Activated B cell treated with CpG ODN at 0.5 μM for 24 hours (primary cell): ENCODE results near the gene C6. TPM values are rescaled to one million over a fixed set of nuclear protein-coding genes. Genes with fewer than 3 reads are reported as not detected.

Experiments used
- ATAC-seq: fragments of 200-7000 bp; cut with Tn5 transposase; one replicate; pipeline ENCODE4 v1.10.0; 2021; ENCODE audit warnings: low read depth, mild to moderate bottlenecking, moderate library complexity
- CTCF ChIA-PET: fragments of 350-600 bp; sonication (Branson Sonifier 250); formaldehyde crosslinking; loops from one replicate; lab custom pipeline; 2021; ENCODE audit warnings: antibody characterized with exemption; lab: Charles Lee
- POLR2A ChIA-PET: fragments of 350-600 bp; sonication (Branson Sonifier 250); formaldehyde crosslinking; loops from one replicate; lab custom pipeline; 2021; ENCODE audit warnings: antibody characterized with exemption; lab: Charles Lee
- DNase-seq: peaks from one replicate; pipeline ENCODE4 v3.0.0; 2022
- H3K27ac Mint-ChIP-seq: one replicate; pipeline ENCODE4 v1.8.0; 2020; ENCODE audit warnings: mixed read lengths
- H3K27me3 Mint-ChIP-seq: one replicate; pipeline ENCODE4 v1.8.0; 2021; ENCODE audit warnings: mixed read lengths
- H3K36me3 Mint-ChIP-seq: one replicate; pipeline ENCODE4 v1.8.0; 2021; ENCODE audit warnings: low read depth, mixed read lengths
- H3K4me1 Mint-ChIP-seq: one replicate; pipeline ENCODE4 v1.8.0; 2021; ENCODE audit warnings: mixed read lengths
- H3K4me3 Mint-ChIP-seq: one replicate; pipeline ENCODE4 v1.8.0; 2020; ENCODE audit warnings: mild to moderate bottlenecking, mixed read lengths
- H3K9me3 Mint-ChIP-seq: one replicate; pipeline ENCODE4 v1.8.0; 2020; ENCODE audit warnings: mixed read lengths
- CTCF ChIP-seq: fragments of 200-600 bp; IDR thresholded peaks from one replicate; pipeline ENCODE4 v1.8.0; 2022; ENCODE audit warnings: antibody characterized with exemption, mild to moderate bottlenecking
- intact Hi-C: fragments of 100-400 bp; cut with micrococcal nuclease; formaldehyde crosslinking; loops from one replicate; pipeline ENCODE4 v1.15.1; 2024
- total RNA-seq: library from RNA; stranded (reverse); gene quantifications from 2 replicates; pipeline ENCODE4 v1.2.3, GENCODE V29; 2022

The C6 gene
- total RNA-seq, 1 donor from 2014 or later: not detected

DNA sequence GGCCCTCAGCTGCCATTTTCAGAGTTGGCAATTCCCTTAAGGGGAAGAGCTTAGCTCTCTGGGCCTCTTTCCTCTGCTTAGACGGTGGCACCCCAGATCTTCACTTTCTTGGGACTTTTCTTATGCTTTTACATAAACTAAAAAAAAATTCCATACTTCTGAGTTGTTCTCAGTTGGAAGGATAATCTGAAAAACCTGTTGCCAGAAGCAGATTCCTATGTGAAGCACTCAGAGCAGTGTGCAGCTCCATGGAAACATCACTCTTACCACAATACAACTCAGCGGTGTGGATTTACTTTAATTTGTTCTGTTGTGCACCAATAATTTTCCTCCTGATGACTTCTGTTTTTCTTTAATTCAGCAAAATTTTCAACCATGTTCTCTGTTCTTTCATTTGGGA lies 98.1 kb downstream of the C6 start:
- ChIA-PET CTCF (interaction anchor here (0.6 kb wide), 1 partner anchor 317 kb away, joined by 4 read pairs; the partner anchor contains the start of gene PRKAA1), POLR2A (no interaction called here)
- no peaks in the 10 kb centered on the region for H3K36me3 Mint-ChIP-seq
- intact Hi-C loops: no loop called here
- H3K27me3 Mint-ChIP-seq: no peaks in the 10 kb centered on the region
- DNase-seq (no peak), ATAC-seq (no peak)
- H3K4me3 Mint-ChIP-seq: no peak overlapping the region
- no peak overlapping the region for H3K27ac Mint-ChIP-seq
- no peak for TF ChIP-seq CTCF
- H3K4me1 Mint-ChIP-seq: no peaks in the 10 kb centered on the region
- no peaks in the 10 kb centered on the region for H3K9me3 Mint-ChIP-seq

DNA sequence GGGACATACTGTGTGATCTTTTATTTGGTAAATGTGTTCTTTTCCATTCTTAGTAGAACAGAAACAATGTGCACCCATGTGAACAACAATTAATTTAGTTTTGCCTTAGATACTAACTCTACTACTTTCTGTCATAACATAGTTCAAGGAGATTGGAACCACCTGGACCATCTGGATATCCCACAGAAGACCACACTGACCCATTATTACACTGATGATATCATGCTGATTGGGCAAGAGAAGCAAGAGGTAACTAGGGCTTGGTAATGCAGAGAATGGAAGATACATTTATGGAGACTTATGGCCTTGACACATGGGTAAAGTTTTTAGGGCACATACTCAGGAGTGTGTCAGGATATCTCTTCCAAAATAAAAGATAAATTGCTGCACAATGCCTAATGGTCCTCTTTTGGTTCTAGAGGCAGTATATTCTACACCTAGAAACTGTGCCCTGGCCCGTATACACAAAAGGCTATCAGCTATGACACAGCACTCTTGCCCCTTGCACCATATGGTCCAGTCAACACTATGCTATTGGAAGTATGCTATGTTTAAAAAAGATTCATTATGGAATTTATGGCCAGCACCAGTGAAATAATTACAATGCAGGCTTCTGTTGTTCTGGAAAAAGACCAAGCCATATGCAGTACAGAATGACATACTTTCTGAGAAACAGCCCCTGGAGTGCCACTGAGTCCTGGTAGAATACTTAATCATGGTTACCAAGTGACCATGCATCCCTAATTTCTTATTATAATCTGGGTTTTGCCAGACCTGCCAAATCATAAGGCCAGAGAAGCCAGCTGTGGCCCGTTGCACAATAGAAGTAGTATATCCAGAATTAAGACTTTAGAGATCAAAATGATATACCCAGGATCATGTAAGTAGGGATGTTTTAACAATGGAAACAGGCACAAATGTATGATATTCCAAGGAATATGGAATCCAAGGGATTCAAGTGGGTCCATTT lies 100.6 kb downstream of the C6 start:
- Mint-ChIP-seq H3K27me3 (no peaks in the 10 kb centered on the region), H3K4me1 (no peaks in the 10 kb centered on the region), H3K4me3 (no peak overlapping the region), H3K27ac (no peak overlapping the region), H3K9me3 (no peaks in the 10 kb centered on the region), H3K36me3 (no peaks in the 10 kb centered on the region)
- DNase-seq: no peak
- ChIA-PET CTCF (no interaction called here), POLR2A (no interaction called here)
- ATAC-seq: no peak
- TF ChIP-seq CTCF: no peak
- intact Hi-C loops: no loop called here

DNA sequence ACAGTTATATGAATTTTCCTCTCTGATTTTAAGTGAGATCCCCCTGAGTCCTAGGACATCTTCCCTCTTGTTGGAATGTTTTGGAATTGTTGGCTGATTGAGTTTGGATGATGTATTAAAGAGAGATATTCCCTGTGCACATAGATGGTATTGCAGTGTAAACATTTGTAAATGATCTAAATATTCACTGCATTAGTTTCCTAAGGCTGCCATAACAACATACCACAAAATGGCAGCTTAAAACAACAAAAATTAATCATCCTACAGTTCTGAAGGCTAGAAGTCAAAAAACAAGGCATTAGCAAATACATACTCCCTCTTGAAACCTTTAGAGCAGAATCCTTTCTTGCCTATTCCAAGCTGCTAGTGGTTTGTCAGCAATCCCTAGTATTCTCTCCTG lies 104.1 kb downstream of the C6 start:
- TF ChIP-seq CTCF: no peak
- no peak overlapping the region for H3K4me3 Mint-ChIP-seq
- DNase-seq: no peak
- CTCF ChIA-PET: no interaction called here
- no peak for ATAC-seq
- intact Hi-C loops: no loop called here
- no peaks in the 10 kb centered on the region for H3K9me3 Mint-ChIP-seq
- no peak overlapping the region for H3K27ac Mint-ChIP-seq
- H3K4me1 Mint-ChIP-seq: no peaks in the 10 kb centered on the region
- no peaks in the 10 kb centered on the region for H3K27me3 Mint-ChIP-seq
- no peaks in the 10 kb centered on the region for H3K36me3 Mint-ChIP-seq
- POLR2A ChIA-PET: no interaction called here

DNA sequence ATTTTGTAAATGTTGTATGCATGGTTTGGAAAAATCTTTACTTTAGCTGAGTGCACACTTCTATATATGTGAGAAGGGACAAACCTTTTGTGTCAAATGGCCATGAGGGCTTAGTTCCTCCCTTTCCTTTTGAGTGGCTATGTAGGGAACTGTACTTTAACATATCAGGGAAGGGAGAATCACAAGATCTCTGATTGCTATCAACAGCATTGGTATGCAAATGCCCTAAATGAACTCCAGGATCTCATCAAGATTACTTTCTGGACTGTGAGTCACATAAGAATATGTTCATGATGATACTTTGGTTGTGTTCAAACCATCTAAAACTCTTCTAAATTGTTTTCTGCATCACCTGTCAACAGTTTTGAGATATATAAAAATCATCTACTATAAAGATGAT lies 111.0 kb downstream of the C6 start:
- CTCF ChIA-PET: no interaction called here
- H3K27ac Mint-ChIP-seq: no peak overlapping the region

More for the DNA sequence above, 111.0 kb downstream of the C6 start:
- H3K4me1 Mint-ChIP-seq: no peaks in the 10 kb centered on the region
- H3K36me3 Mint-ChIP-seq: no peaks in the 10 kb centered on the region
- DNase-seq (no peak), ATAC-seq (no peak)
- POLR2A ChIA-PET: no interaction called here
- H3K4me3 Mint-ChIP-seq: no peak overlapping the region
- intact Hi-C loops: no loop called here
- H3K9me3 Mint-ChIP-seq: no peaks in the 10 kb centered on the region
- no peak for TF ChIP-seq CTCF
- no peaks in the 10 kb centered on the region for H3K27me3 Mint-ChIP-seq
